ENCODE results near the gene NOXA1. TPM values are rescaled to one million over a fixed set of nuclear protein-coding genes. Genes with fewer than 3 reads are reported as not detected.

The NOXA1 gene
- total and polyA plus RNA-seq, 9 of the 15 experiments (the other 6 are each of a cell fraction or from before 2014, with no cell fraction given), result 0.07 to 1.2 (median 0.20) TPM; not detected in 4

- 0 out of 2 replicates have a peak, but pooled peaks have one; percentile 29 for TF ChIP-seq ZNF395 (CRISPR knock-in tag; IDR thresholded peaks at IDR 0.05)
- no peak for TF ChIP-seq ZBTB34 (CRISPR knock-in tag; IDR thresholded peaks at IDR 0.05)
- no peak for TF ChIP-seq BMI1 (IDR thresholded peaks at IDR 0.05; ENCODE audit: low read length)
- no peak for TF ChIP-seq SMAD3 (CRISPR knock-in tag; conservative IDR thresholded peaks at IDR 0.05)
- peak; percentile 4; the same call in 1 of the 2 replicates for TF ChIP-seq AFF4 (CRISPR knock-in tag; IDR thresholded peaks at IDR 0.05)
- no peak for TF ChIP-seq NFE2L1 (tag; IDR thresholded peaks at IDR 0.05; ENCODE audit: borderline replicate concordance, low read depth)
- TF ChIP-seq ZBTB40 (IDR thresholded peaks at IDR 0.05), result peak; percentile 97
- no peak for TF ChIP-seq ZBTB40 (CRISPR knock-in tag; IDR thresholded peaks at IDR 0.05)
These were observed at the start of gene NOXA1, which contains the start of gene EXD3 (continued) for GRCh38 chr9:137422604-137423513.
